Thoracic aorta (tissue), 2 donors: Measurements from ENCODE around the gene SDK2. TPM values are rescaled to one million over a fixed set of nuclear protein-coding genes. Genes with fewer than 3 reads are reported as not detected.

Source experiments
- ATAC-seq: fragments of 150-250 bp; one replicate; pipeline ENCODE4 v1.8.0; 2017; ENCODE audit warnings: low read depth; ENCODE audit not compliant: insufficient number of reproducible peaks, low FRiP score
- DNase-seq: peaks from one replicate; pipeline ENCODE4 v3.0.0-alpha.2; 2020; ENCODE audit warnings: low spot score
- H3K27ac ChIP-seq, 2 donors: fragments of 200-600 bp; sonication (generic); 1 replicate in 1 of 2; 2 replicates in 1 of 2; pipeline ENCODE4 v1.5.1; 2016; ENCODE audit warnings: mild to moderate bottlenecking in 2 of 2, moderate library complexity in 2 of 2
- H3K27me3 ChIP-seq: fragments of 200-600 bp; sonication (generic); replicated peaks from 2 replicates; pipeline ENCODE4 v1.6.0; 2016; ENCODE audit warnings: mild to moderate bottlenecking; ENCODE audit not compliant: insufficient read depth
- H3K36me3 ChIP-seq: fragments of 200-600 bp; sonication (generic); one replicate; pipeline ENCODE4 v1.5.1; 2016
- H3K4me1 ChIP-seq, 2 donors: fragments of 200-600 bp; sonication (generic); 1 replicate in 1 of 2; 2 replicates in 1 of 2; pipeline versions ENCODE4 v1.5.1 to v1.6.0; 2016; ENCODE audit warnings: low read depth in 2 of 2, mild to moderate bottlenecking in 1 of 2; ENCODE audit not compliant: control insufficient read depth in 1 of 2
- H3K4me3 ChIP-seq: fragments of 200-600 bp; sonication (generic); 2 replicates; pipeline ENCODE4 v1.5.1; 2016; ENCODE audit warnings: mild to moderate bottlenecking
- H3K9me3 ChIP-seq: fragments of 200-600 bp; sonication (generic); 2 replicates; pipeline ENCODE4 v1.5.1; 2016
- total RNA-seq, 2 donors: library from RNA; depleted of rRNA; stranded (reverse); fragments of >200 nt; gene quantifications; one replicate each; pipeline versions ENCODE4 v1.1.0 to v1.2.3, GENCODE V29; 2016
- TF ChIP-seq, protein P1 (sequence below): fragments of 200-600 bp; sonication (generic); IDR thresholded peaks from one replicate; pipeline ENCODE4 v1.5.1; 2019; ENCODE audit warnings: antibody characterized with exemption

The SDK2 gene
- total RNA-seq, 2 donors from 2014 or later = 6.0 to 8.9 TPM

DNA sequence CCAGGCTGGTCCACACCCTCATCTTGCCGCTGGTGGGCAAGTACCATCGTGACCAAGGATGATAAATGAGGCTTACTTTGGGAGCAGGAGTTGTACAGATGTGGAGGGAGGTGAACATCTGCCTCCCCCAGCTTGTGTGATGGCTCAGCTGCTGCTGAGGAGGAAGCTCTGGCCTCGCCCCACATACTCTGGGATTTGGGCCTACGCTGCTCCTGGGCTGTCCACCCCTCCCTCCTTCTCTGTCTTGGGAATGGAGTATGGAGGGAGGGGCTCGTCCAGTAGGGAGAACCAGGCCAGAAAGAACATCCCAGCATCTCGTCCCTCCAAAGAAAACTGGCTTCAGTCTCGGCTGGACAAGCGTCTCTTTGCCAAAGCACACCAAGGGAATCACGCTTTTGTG lies 197.6 kb downstream of the SDK2 start:
- Histone ChIP-seq H3K4me3 (no peak overlapping the region), H3K36me3 (no peaks in the 10 kb centered on the region), H3K27ac (no peak overlapping the region), H3K27me3 (no peaks in the 10 kb centered on the region), H3K4me1 (no peaks in the 10 kb centered on the region), H3K9me3 (no peaks in the 10 kb centered on the region)
- TF ChIP-seq, protein P1, sequence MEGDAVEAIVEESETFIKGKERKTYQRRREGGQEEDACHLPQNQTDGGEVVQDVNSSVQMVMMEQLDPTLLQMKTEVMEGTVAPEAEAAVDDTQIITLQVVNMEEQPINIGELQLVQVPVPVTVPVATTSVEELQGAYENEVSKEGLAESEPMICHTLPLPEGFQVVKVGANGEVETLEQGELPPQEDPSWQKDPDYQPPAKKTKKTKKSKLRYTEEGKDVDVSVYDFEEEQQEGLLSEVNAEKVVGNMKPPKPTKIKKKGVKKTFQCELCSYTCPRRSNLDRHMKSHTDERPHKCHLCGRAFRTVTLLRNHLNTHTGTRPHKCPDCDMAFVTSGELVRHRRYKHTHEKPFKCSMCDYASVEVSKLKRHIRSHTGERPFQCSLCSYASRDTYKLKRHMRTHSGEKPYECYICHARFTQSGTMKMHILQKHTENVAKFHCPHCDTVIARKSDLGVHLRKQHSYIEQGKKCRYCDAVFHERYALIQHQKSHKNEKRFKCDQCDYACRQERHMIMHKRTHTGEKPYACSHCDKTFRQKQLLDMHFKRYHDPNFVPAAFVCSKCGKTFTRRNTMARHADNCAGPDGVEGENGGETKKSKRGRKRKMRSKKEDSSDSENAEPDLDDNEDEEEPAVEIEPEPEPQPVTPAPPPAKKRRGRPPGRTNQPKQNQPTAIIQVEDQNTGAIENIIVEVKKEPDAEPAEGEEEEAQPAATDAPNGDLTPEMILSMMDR = no peak
- ATAC-seq = no peak
- DNase-seq = no peak

DNA sequence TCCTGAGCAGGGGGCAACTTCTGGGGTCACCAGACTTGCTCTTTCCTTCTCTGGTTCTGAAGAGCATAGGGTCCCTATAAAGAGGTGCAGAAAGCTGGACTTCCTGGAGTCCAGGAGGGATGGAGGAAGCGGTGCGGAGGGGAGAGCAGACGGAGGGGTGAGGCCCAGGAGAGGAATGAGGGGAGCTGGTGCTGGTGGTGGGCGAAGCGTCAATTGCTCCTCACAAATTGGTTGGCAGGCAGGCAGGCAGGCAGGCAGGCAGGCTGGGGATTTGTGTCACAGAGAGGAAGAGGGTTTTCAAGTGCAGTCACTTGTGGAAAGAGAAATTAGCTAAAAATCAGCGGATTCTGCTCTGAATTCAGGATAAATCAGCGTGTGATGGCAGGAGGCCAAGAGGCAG lies 198.8 kb downstream of the SDK2 start:
- no peak overlapping the region for H3K27ac ChIP-seq
- H3K27me3 ChIP-seq = no peaks in the 10 kb centered on the region
- no peaks in the 10 kb centered on the region for H3K36me3 ChIP-seq
- ATAC-seq = no peak
- no peak for DNase-seq
- no peak overlapping the region for H3K4me3 ChIP-seq
- H3K4me1 ChIP-seq = no peaks in the 10 kb centered on the region
- no peaks in the 10 kb centered on the region for H3K9me3 ChIP-seq
- TF ChIP-seq, protein P1 = no peak

DNA sequence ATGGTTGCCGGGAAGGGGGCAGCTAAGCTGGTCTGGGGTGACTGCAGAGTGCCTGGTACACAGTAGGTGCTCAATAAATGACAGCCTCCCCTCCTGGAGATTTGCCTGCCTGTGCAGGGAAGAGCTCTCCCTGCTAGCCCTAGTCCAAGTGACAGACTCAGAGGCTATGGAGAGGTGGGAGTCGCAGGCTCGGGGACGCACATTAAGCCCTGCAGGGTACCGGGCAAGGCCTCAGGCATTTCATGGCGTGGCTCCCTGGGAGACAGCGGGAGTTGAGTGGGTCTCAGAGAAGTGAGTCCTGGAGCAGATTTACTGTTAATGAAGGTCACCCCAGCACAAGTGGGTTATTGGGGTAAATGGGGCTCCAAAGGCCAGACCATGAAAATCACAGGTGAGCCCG lies 200.2 kb downstream of the SDK2 start:
- H3K4me3 ChIP-seq = no peak overlapping the region
- TF ChIP-seq, protein P1 = no peak
- H3K36me3 ChIP-seq = no peaks in the 10 kb centered on the region
- H3K4me1 ChIP-seq = no peaks in the 10 kb centered on the region
- ATAC-seq (no peak), DNase-seq (no peak)
- no peak overlapping the region for H3K27ac ChIP-seq
- H3K9me3 ChIP-seq = no peaks in the 10 kb centered on the region
- H3K27me3 ChIP-seq = no peaks in the 10 kb centered on the region

DNA sequence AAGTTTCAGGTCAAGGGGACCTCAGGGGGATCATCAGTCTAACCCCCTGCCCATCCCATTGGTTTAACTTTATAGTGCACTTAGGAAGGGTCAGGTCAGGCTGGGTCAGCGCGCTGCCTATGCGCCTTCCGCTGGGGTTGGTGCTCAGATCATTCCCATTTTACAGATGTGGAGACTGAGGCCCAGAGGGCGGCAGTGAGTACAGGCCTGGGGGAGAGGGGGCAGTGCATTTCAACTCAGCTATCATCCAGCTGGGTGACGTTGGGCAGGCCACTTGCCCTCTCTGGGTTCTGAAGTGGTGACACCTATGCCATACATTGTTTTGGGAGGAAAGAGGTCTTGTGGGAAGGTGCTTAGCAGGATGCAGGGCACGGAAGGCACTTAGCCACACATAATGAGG lies 204.6 kb downstream of the SDK2 start:
- Histone ChIP-seq H3K27ac (no peak overlapping the region), H3K4me1 (no peaks in the 10 kb centered on the region), H3K4me3 (no peak overlapping the region), H3K27me3 (no peaks in the 10 kb centered on the region), H3K36me3 (no peaks in the 10 kb centered on the region), H3K9me3 (no peaks in the 10 kb centered on the region)
- ATAC-seq (no peak), DNase-seq (no peak)
- TF ChIP-seq, protein P1 = no peak

DNA sequence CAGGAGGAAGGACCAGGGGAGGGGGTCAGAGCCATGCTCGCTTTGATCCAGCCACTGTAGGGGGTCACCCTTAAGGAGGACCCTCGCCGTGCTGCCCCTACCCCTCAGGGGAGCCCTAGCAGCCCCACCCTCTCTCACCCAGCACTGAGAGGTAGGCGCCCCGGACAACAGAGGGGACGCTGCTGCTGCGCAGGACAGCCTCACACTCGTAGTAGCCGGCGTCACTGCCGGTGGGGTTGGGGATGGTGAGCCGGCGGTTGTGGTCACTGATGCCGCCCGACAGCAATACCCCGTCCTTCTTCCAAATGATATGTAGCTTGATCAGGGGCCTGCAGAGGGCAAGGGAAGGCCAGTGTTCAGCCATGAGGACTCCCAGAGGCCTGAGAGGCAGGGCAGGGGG lies 206.4 kb downstream of the SDK2 start:
- Histone ChIP-seq H3K4me3 (no peak overlapping the region), H3K4me1 (no peaks in the 10 kb centered on the region), H3K27me3 (no peaks in the 10 kb centered on the region), H3K27ac (no peak overlapping the region), H3K9me3 (no peaks in the 10 kb centered on the region), H3K36me3 (no peaks in the 10 kb centered on the region)
- TF ChIP-seq, protein P1 = no peak
- ATAC-seq (no peak), DNase-seq (no peak)
